GM21825 (cell line): ENCODE data around the gene F2.
A peak's percentile ranks its signal among the peaks of the same experiment; 100 is the strongest.
"Not testable (repeated sequence)": the region's sequence is repeated elsewhere in the genome, so short reads cannot be mapped to it uniquely, and the experiment has no call there.

Experiments used
- ATAC-seq: cut with Tn5 transposase; IDR thresholded peaks from one replicate; pipeline ENCODE4 v1.9.1; 2021; ENCODE audit warnings: mild to moderate bottlenecking, moderate library complexity; ENCODE audit not compliant: unreplicated experiment

Gene F2

DNA sequence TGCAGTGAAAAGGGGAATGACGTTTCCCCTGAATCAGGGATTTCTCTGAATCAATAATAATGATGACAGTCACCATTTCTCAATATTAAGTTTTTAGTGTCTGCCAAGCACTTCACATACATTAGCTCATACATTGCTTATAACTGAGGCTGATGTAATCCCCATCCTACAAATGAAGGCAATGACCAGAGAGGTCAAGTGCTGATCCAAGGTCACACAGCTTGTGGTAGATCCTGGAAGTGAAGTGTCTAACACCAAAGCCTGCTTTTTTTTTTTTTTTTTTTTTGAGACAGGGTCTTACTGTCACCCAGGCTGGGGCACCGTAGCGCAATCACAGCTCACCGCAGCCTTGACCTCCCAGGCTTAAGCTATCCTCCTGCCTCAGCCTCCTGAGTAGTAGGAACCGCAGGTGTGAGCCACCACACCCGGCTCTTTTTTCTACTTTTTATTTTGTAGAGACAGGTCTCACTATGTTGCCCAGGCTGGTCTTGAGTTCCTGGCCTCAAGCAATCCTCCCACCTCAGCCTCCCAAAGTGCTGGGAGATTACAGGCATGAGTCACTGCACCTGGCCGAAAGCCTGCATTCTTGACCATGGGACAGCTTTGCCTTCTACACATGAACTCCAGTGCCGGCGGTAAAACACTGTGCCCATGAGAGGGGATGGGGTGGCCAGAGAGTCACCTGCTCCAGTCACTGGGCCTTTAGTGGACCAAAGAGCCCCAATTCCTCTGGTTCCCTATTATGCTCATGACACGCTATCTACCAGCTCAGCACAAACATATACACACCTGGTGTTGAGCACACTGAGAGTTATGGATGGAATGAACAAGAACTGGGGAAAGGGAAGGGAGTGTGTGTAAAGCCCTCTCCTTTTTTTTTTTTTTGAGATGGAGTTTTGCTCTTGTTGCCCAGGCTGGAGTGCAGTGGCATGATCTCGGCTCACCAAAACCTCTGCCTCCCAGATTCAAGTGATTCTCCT, 36.0 kb upstream of the F2 start:
- ATAC-seq: no peak

DNA sequence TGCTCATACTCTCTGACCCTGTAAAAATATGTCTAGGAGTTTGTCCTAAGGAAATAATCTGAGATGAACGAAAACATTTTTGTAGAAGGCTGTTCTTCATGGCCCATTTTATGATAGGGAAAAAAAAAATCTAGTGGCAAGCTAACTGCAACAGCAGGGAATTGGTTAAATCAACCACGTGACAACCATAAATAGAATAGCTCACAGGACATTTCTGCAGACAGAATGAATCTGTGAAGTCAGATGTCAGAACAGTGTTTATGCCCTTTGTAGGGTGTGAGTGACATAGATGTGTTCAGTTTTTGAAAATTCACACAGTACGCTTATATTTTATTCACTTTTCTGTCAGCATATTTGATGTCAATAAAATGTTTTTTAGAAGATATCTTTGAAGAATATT, 34.6 kb upstream of the F2 start:
- no peak for ATAC-seq

DNA sequence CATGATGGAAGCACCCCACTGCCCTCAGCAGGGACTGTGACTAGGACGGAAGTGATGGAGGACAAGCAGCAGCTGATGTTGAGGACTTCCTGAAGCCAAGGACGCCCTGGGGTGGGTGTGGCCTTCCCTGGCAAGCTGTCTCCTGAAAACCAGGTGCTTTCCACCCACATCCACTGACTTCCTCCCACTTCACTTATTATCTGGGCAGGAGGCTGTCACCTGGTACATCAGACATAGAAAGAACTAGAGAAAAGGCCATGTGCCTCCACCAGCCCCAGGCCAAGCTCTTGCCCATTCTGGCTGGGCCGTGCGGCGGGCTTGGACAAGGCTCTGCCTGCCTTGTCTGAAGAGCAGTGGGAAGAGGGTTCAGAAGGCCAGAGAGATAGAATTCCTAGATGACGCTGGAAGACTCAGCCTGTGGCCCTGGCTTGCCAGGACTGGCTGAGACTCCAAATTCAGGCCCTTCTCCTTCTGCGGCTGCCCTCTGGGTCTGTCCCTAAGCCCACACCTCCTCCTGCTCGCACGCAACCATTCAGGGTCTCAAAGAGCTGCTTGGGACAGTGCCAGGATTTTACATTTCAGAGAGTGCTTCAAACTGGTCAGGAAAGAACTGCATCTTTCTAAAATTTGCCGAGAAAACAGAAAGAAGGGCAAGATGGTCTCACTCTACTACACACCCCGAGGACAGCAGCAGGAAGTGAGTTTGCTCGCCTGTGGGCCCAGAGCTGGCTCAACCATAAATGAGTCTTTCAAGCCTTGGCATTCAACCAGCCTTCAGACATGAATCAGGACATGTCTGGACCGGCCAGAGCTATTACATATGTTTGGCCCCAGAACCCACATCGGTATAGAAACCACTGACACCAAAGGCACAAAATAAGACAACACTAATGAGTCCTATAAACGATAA, 31.9 kb upstream of the F2 start:
- ATAC-seq: no peak

DNA sequence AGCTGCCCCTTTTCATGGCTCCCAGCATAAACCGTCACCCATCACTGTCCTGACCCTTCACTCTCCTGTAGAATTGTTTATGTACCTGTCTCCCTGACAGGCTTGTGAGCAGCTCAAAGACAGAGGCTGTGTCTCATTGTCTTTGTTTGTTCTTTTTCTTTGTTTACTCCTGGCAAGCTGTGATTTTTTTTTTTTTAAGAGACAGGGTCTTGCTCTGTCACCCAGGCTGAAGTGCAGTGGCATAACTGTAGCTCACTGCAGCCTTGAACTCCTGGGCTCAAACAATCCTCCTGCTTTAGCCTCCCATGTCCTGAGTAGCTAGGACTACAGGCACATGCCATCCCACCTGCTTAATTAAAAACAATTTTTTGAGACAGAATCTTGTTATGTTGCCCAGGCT, 28.3 kb upstream of the F2 start:
- no peak for ATAC-seq

DNA sequence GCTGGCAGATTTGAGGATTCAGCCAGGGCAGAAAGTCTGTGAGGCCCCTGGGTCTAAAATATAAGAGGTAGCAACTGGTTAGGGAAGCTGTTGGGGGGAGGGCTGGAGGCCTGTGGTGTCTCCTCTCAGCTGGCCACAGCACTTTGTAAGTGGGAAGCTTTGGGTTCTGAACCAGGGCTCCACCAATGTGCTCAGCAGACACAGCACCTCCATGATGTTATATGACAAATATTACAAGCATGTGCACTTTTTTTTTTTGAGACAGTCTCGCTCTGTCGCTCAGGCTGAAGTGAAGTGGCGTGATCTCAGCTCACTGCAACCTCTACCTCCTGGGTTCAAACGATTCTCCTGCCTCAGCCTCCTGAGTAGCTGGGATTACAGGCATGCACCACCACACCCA, 26.6 kb upstream of the F2 start:
- no peak for ATAC-seq

DNA sequence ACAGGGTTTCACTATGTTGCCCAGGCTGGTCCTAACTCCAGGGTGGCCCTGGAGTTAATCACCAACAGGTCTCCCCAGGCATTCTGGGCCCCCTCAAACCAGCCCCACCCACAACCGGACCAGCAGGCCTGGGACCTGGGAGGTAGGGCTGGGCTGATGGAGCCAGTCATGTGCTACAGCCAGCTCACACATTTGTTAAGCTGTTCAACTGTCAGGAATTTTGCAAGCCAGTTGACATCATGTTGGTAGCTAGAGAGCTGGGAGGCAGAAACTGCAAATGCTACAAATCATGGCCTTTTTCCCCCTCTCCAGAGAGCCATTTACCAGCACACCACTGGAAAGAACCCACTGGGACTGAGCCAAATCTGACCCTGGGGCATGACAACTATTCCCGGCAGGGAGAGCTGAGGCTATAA, 25.4 kb upstream of the F2 start:
- ATAC-seq: no peak

DNA sequence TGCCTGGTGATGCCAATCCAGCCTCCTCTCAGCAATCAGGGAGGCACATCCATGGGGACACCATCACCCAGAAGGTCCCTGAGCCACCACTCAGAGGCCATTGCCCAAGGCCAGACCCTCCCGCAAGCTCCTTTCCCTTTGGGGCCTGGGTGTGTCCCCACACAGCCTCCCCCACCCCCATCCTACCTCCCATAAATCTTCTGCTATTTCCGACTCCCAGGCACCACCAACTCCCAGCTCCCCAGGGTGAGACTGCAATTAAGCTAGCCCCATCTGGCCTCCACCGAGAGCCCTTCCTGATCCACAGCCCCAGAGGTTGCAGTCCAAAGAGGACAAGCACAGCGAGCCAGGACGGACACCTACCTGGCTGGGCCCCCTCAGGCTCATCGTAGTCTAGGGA, 24.9 kb upstream of the F2 start:
- no peak for ATAC-seq

DNA sequence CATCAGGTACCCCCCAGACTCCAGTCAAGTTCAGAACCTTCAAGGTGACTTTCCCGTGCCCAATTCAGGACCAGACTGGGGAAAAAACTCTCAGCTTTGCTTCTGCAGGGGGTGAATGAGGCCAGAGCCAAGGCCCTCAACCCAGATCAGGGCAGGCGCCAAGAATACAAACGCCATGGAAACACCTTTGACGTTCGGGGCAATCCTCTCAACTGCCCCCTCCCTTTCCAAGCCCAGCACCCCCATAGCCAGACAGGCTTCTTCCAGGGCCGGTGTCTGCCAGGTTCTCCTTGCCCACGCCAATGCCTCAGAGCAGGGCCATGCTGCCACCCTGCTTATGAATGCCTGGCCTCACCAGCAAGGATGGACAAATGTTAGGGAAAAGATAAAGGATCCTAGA, 24.4 kb upstream of the F2 start:
- no peak for ATAC-seq

DNA sequence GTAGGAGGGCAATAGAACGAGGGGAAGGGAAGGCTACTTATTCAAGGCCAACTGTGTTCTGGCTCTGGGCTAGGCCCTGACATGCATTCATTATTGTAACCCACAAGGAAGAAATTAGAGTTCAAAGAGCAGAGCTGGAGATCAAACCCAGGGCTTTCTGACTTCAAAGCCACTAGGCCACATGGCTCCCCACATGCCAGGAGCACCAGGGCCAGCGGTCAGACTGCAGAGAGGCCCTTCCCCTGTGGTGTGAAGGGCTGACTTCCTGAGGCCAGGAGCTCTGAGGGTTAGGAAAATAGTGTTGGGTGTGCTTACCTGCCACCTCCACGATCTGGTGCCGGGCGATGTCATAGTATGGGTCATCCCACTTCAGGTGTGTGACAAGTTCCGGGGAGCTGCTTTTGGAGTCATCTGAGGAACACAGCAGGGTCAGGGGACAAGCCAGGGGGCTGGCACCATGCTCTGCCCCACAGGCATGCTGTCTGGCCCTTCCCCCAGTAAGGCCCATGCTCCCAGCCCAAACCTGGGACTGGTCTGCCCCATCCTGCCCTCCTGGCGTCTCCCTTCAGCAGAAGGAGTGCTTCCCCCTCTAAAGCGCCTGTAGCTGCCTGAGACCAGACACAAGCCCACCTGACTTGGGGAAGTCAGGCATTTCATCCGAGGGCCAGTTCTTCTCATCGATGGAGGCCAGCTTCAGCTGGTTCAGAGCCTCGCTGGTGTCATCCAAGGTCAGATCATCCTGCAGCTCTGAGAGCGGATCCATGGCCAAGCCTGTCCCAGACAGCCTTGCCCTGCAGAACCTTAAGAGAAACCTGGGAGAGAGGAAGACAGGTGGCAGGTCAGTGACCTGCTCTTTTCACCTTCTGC, 23.4 kb upstream of the F2 start:
- no peak for ATAC-seq

DNA sequence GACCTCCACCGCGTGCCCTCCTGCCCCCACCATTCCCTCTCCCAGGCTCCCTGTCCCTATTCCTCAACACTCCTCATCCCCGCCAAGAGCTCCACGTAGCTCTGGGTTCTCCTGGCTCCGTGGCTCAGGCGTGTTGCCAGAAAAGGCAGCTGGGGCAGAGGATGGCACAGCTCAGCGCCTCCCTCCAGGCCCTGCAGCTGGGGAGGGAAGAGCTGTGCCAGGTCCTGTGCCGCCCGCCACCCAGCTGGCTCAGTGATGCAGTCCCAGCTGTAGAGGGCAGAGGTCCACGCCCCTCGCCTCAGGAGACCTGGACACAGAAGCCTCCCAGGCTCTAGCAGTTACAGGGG, 22.8 kb upstream of the F2 start:
- no peak for ATAC-seq

DNA sequence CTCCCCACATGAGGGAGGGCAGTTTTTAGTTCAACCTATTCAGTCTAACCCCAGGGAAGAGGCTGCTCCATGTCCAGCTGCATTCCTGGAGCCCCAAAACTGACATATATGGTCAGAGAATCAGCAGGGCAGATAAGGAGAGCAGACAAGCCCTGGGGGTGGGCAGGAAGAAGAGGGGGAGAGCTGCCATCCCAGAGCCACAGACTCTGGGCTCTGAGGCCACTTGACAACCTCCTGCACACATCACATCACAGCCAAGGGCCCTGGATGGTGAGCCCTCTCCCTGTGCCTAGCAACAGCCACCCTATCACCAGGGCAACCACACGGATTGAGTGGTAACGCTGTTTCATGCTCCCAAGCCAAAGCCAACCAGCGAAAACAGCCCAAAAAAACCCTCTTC, 21.7 kb upstream of the F2 start:
- ATAC-seq: no peak

DNA sequence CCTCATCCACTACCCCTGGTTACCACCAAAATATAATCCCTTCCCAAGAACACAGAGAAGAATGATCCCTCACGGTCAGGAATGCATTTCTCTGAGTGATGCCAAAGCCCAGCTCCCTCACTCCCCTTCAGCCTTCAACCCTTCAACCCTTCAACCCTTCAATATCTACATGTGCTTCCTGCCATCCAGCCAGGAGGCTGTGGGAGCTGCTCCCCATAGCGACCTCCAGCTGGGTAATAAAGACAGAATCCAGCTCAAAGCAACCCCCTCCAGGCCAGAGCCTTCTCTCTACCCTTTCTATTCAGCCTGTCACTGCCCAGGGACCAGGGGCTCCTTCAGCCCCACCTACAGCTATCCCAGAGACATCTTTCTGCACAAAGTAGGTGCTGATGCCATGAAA, 21.3 kb upstream of the F2 start:
- no peak for ATAC-seq

DNA sequence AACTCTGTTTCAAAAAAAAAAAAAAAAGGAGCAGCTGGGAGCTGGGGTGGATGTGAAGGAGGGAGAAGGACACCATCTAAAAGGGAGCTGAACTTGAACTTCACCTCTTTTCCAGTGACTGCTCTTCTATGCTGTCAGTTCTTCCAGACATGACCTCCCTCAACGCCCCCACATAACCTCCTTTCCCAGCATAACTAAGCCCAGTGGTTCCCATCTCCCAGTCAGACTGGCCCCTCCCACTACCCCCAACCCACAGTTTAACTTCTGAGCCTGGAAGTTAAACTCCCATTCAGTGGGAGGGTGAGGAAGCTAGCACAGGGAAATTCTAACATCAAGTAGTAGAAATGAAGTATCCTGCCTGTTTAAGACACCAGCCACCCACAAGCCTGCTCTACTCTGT, 20.4 kb upstream of the F2 start:
- no peak for ATAC-seq

DNA sequence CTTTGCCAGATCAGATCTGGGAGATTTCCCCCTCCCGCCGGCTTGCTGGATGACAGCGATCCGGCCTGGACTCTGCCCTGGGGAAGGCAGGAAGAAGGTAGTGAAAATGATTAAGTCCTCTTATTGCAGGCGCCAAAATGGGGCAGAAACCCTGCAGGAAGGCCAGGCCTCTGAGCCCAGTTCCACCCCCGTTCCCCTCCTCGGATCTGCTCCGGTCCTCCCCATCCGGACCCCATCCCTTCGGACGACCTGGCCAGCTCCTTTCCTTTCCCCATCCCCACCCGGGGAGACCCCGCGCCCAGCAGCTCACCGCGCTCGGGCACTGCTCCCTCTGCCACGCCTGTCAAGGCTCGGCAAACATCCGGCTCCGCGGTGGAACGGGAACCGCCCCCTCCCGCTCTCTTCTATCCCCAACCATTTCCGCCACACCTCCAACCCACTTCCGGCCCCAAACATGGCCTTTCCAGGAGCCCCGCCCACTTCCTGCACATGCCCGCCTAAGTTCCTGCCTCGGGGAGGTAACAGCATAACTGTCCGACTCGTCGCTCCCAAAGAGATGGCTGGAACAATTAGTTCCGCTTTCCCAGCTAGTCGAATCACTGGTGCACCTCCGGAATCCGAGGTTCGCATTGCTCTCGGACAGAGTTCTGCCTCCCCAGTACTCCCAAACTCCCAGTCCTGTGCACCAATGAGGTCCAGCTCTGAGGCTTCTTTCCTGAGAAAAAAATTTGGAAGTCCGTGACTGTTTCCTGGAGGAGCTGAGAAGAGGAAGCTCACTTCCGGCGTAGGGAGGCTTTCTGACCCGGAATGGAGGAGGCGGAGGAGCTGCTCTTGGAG, 18.6 kb upstream of the F2 start, which contains the start of the genes ARHGAP1 and ZNF408:
Gene ARHGAP1, minus strand, starts transcription at position 379 of the 837 bp plus-strand sequence. CDS start 4,512 bp downstream, outside the sequence.
Gene ZNF408, plus strand, starts transcription at position 791 of the 837 bp plus-strand sequence. Its CDS starts 17 bp downstream, at position 808.
- ATAC-seq: peak; percentile 92

DNA sequence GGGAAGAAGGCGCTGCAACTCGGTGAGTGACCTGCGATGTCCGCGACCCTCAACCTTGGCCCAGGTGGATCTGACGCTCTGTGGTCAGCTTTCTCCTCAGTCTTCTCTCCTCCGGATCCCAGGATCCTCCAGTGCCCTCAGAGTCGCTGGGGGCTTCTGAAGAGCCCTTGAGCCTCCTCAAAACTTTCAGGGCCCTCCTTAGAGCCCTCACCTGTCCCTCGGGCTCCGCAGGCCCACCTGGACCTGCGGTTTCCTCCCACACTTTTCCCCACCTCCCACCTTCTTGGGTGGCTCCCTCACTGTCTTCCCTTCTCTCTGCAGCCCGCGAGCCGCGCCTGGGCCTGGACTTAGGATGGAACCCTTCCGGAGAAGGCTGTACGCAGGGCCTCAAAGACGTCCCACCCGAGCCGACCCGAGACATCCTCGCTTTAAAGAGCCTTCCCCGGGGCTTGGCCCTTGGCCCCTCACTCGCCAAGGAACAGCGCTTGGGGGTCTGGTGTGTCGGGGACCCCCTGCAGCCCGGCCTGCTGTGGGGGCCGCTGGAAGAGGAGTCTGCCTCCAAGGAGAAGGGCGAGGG, 17.8 kb upstream of the F2 start:
- no peak for ATAC-seq

DNA sequence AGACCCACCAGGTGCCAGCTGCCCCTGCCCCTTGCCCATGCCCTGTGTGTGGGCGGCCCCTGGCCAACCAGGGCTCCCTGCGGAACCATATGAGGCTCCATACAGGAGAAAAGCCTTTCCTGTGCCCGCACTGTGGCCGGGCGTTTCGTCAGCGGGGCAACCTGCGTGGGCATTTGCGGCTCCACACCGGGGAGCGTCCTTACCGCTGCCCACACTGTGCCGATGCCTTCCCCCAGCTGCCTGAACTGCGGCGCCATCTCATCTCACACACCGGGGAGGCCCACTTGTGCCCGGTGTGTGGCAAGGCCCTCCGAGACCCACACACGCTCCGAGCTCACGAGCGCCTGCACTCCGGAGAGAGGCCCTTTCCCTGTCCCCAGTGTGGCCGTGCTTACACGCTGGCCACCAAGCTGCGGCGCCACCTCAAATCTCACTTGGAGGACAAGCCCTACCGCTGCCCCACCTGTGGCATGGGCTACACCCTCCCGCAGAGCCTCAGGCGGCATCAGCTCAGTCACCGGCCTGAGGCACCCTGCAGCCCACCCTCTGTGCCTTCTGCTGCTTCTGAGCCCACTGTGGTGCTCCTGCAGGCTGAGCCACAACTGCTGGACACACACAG, 13.8 kb upstream of the F2 start:
- no peak for ATAC-seq

DNA sequence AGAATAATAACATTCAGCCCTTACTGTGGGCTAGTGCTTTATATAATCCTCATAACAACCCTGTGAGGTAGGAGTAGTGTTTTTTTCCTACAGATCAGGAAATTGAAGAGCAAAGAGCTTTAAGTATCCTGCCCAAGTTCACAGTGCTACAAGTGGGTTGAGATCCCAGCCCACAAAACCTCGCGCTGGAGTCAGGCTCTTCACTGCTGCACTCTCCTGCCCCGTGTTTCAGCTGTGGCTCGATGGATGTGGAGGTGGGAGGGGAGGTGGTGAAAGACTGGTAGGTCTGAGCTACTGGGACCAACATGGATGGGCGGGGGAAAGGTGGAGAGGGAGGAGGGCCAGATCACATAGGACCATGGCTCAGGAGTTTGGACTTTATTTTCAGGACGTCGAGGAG, 12.1 kb upstream of the F2 start:
- ATAC-seq: no peak

DNA sequence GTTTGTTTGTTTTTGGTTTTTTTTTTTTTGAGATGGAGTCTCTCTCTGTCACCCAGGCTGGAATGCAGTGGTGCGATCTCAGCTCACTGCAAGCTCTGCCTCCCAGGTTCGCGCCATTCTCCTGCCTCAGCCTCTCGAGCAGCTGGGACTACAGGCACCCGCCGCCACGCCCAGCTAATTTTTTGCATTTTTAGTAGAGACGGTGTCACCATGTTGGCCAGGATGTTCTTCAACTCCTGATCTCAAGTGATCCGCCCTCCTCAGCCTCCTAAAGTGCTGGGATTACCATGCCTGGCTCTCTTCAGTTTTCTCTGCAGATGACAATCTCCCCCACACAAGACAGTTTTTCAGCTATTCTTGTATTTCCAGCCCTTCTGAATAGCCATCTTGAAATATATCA, 9.7 kb upstream of the F2 start:
- not testable (repeated sequence) for ATAC-seq

DNA sequence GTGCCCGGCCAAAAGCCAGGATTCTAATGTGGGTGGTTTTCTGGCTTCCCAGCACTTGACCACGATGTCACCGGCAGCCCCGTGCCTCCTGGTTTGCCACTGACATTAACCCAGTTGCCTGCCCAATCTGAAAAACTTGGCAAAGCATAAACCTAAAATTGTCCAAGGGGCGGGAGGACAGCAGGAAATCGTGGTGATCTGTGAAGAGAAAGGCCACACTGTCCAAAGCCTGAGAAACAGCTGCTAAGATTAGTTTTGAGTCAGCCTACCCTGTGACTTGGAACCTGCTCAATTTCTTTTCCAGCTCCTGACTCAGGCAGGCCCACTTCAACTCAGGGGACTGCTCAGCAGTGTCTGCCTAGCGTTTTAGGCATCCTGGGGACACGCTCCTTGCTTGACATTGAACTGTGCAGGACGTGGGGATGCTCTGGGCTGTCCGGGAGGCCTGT, 8.2 kb upstream of the F2 start:
- ATAC-seq: no peak
